ACC112 (cell line): ENCODE data around the gene SLC25A47.
"Not testable (repeated sequence)": the region's sequence is repeated elsewhere in the genome, so short reads cannot be mapped to it uniquely, and the experiment has no call there.

Source experiments
- H2AFZ ChIP-seq: fragments of 200-600 bp; sonication (generic); one replicate; pipeline ENCODE4 v1.6.0; 2017; ENCODE audit warnings: antibody characterized with exemption, low read length; ENCODE audit not compliant: unreplicated experiment
- H3K27ac ChIP-seq: fragments of 200-600 bp; sonication (generic); 2 replicates; pipeline ENCODE4 v1.5.1; 2014; ENCODE audit warnings: low read depth, mild to moderate bottlenecking, antibody characterized with exemption, low read length, moderate library complexity
- H3K27me3 ChIP-seq: fragments of 200-600 bp; sonication (generic); 2 replicates; pipeline ENCODE4 v1.6.1; 2014; ENCODE audit warnings: mild to moderate bottlenecking, antibody characterized with exemption, low read length, moderate library complexity, mixed read lengths; ENCODE audit not compliant: insufficient read depth
- H3K36me3 ChIP-seq: fragments of 200-600 bp; sonication (generic); 2 replicates; pipeline ENCODE4 v1.6.1; 2016; ENCODE audit warnings: mild to moderate bottlenecking, antibody characterized with exemption, low read length, moderate library complexity, mixed read lengths; ENCODE audit not compliant: insufficient read depth
- H3K4me1 ChIP-seq: fragments of 200-600 bp; sonication (generic); one replicate; pipeline ENCODE4 v1.6.1; 2016; ENCODE audit warnings: low read length, mixed read lengths; ENCODE audit not compliant: insufficient read depth, unreplicated experiment, control insufficient read depth
- H3K4me3 ChIP-seq: fragments of 200-600 bp; sonication (generic); 2 replicates; pipeline ENCODE4 v1.5.1; 2014; ENCODE audit warnings: mild to moderate bottlenecking, low read depth, low read length
- H3K79me2 ChIP-seq: fragments of 200-600 bp; sonication (generic); one replicate; pipeline ENCODE4 v1.6.0; 2016; ENCODE audit warnings: low read length; ENCODE audit not compliant: control insufficient read depth, unreplicated experiment, insufficient read depth

Gene SLC25A47

GRCh38 chr14:100340423-100340813 is 17.3 kb downstream of the SLC25A47 start:
- no peak overlapping the region for H2AFZ ChIP-seq
- no peaks in the 10 kb centered on the region for H3K79me2 ChIP-seq
- H3K27ac ChIP-seq = peak overlapping the region; percentile 80
- H3K27me3 ChIP-seq = no peaks in the 10 kb centered on the region
- no peak overlapping the region for H3K4me3 ChIP-seq
- peaks cover 9% of the 10 kb centered on the region; the same call in 1 of the 2 replicates for H3K36me3 ChIP-seq
- peaks cover 15% of the 10 kb centered on the region for H3K4me1 ChIP-seq

GRCh38 chr14:100341301-100342031 is 18.3 kb downstream of the SLC25A47 start:
- no peak overlapping the region for H2AFZ ChIP-seq
- peak overlapping the region; percentile 80 for H3K27ac ChIP-seq
- no peaks in the 10 kb centered on the region for H3K27me3 ChIP-seq
- no peak overlapping the region for H3K4me3 ChIP-seq
- no peaks in the 10 kb centered on the region for H3K79me2 ChIP-seq
- peaks cover 15% of the 10 kb centered on the region for H3K4me1 ChIP-seq
- H3K36me3 ChIP-seq = peaks cover 12% of the 10 kb centered on the region; the same call in 1 of the 2 replicates

- Histone ChIP-seq H3K79me2 (no peaks in the 10 kb centered on the region), H3K4me1 (peaks cover 15% of the 10 kb centered on the region), H3K27ac (peak overlapping the region; percentile 80), H2AFZ (no peak overlapping the region), H3K36me3 (peaks cover 17% of the 10 kb centered on the region; the same call in 1 of the 2 replicates), H3K4me3 (no peak overlapping the region), H3K27me3 (no peaks in the 10 kb centered on the region)
Measured at GRCh38 chr14:100342195-100342594, 19.1 kb downstream of the SLC25A47 start.

- H3K79me2 ChIP-seq, H3K4me3 ChIP-seq, H2AFZ ChIP-seq, H3K27ac ChIP-seq, H3K27me3 ChIP-seq: not testable (repeated sequence)
- Histone ChIP-seq H3K36me3 (peaks cover 18% of the 10 kb centered on the region; the same call in 1 of the 2 replicates), H3K4me1 (peaks cover 15% of the 10 kb centered on the region)
Measured at GRCh38 chr14:100342826-100343225, 19.7 kb downstream of the SLC25A47 start.

GRCh38 chr14:100344657-100345056 is 21.5 kb downstream of the SLC25A47 start:
- not testable (repeated sequence) for H3K27me3 ChIP-seq, H3K79me2 ChIP-seq, H2AFZ ChIP-seq, H3K4me3 ChIP-seq, H3K27ac ChIP-seq
- peaks cover 15% of the 10 kb centered on the region for H3K4me1 ChIP-seq
- H3K36me3 ChIP-seq = peaks cover 27% of the 10 kb centered on the region

- Histone ChIP-seq H3K79me2 (no peaks in the 10 kb centered on the region), H3K36me3 (peaks cover 25% of the 10 kb centered on the region), H3K4me3 (no peak overlapping the region), H3K27me3 (no peaks in the 10 kb centered on the region), H3K4me1 (peaks cover 15% of the 10 kb centered on the region), H2AFZ (no peak overlapping the region), H3K27ac (no peak overlapping the region)
Measured at GRCh38 chr14:100345711-100346110, 22.6 kb downstream of the SLC25A47 start.

- H3K27me3 ChIP-seq = no peaks in the 10 kb centered on the region
- H3K27ac ChIP-seq = no peak overlapping the region
- no peak overlapping the region for H3K4me3 ChIP-seq
- H3K36me3 ChIP-seq = peaks cover 25% of the 10 kb centered on the region
- no peaks in the 10 kb centered on the region for H3K79me2 ChIP-seq
- peaks cover 8% of the 10 kb centered on the region for H3K4me1 ChIP-seq
- no peak overlapping the region for H2AFZ ChIP-seq
Measured at GRCh38 chr14:100346306-100347091, 23.4 kb downstream of the SLC25A47 start.

- Histone ChIP-seq H3K79me2 (no peaks in the 10 kb centered on the region), H3K27me3 (no peaks in the 10 kb centered on the region), H2AFZ (no peak overlapping the region), H3K4me1 (no peaks in the 10 kb centered on the region), H3K36me3 (peaks cover 34% of the 10 kb centered on the region), H3K27ac (no peak overlapping the region), H3K4me3 (no peak overlapping the region)
Measured at GRCh38 chr14:100348253-100348729, 25.2 kb downstream of the SLC25A47 start.

- no peak overlapping the region for H3K4me3 ChIP-seq
- no peaks in the 10 kb centered on the region for H3K4me1 ChIP-seq
- no peaks in the 10 kb centered on the region for H3K27me3 ChIP-seq
- H3K79me2 ChIP-seq = no peaks in the 10 kb centered on the region
- no peak overlapping the region for H2AFZ ChIP-seq
- H3K36me3 ChIP-seq = peaks cover 39% of the 10 kb centered on the region
- H3K27ac ChIP-seq = no peak overlapping the region
Measured at GRCh38 chr14:100348784-100349685, 25.9 kb downstream of the SLC25A47 start.

- Histone ChIP-seq H3K4me3 (no peak overlapping the region), H3K27me3 (no peaks in the 10 kb centered on the region), H3K27ac (no peak overlapping the region), H3K36me3 (peaks cover 45% of the 10 kb centered on the region), H3K79me2 (no peaks in the 10 kb centered on the region), H3K4me1 (no peaks in the 10 kb centered on the region), H2AFZ (no peak overlapping the region)
Measured at GRCh38 chr14:100350276-100350926, 27.3 kb downstream of the SLC25A47 start.
